WI38 (cell line): ENCODE data around the gene NXPE2.

ENCODE experiments used
- H3K4me3 ChIP-seq: 2 replicates; pipeline ENCODE4 v1.5.1; 2011; ENCODE audit warnings: low read depth, mild to moderate bottlenecking, control low read depth, low read length
- TF ChIP-seq, protein P1 (sequence below): IDR thresholded peaks from 2 replicates; pipeline ENCODE4 v1.5.1; 2012; ENCODE audit warnings: low read depth, mild to moderate bottlenecking, control low read depth, low read length

NXPE2 gene

DNA sequence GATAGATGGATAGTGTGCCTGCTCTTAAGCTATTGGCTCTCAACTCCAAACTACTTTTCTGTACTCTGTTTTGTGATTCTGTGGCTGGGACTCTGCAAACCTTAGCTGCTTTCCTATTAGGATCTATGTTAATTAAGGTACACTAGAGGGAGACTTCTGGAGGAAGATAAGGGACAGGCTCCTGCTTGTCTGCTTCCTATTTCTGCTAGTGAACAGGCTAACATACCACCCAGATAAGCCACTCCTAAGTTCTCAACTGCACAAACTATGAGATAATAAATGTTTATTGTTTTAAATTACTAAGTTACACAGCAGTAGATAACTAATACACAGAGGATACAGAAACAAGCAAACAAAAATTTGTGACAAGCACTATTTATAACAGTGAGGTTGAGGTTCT lies 10.2 kb upstream of the NXPE2 start:
- no peak overlapping the region for H3K4me3 ChIP-seq
- TF ChIP-seq, protein P1, sequence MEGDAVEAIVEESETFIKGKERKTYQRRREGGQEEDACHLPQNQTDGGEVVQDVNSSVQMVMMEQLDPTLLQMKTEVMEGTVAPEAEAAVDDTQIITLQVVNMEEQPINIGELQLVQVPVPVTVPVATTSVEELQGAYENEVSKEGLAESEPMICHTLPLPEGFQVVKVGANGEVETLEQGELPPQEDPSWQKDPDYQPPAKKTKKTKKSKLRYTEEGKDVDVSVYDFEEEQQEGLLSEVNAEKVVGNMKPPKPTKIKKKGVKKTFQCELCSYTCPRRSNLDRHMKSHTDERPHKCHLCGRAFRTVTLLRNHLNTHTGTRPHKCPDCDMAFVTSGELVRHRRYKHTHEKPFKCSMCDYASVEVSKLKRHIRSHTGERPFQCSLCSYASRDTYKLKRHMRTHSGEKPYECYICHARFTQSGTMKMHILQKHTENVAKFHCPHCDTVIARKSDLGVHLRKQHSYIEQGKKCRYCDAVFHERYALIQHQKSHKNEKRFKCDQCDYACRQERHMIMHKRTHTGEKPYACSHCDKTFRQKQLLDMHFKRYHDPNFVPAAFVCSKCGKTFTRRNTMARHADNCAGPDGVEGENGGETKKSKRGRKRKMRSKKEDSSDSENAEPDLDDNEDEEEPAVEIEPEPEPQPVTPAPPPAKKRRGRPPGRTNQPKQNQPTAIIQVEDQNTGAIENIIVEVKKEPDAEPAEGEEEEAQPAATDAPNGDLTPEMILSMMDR = no peak

GRCh38 chr11:114673661-114674060 lies 4.7 kb upstream of the NXPE2 start:
- H3K4me3 ChIP-seq = no peak overlapping the region
- TF ChIP-seq, protein P1 = no peak

GRCh38 chr11:114679505-114679904 lies 1.2 kb downstream of the NXPE2 start:
- H3K4me3 ChIP-seq = no peak overlapping the region
- TF ChIP-seq, protein P1 = no peak

DNA sequence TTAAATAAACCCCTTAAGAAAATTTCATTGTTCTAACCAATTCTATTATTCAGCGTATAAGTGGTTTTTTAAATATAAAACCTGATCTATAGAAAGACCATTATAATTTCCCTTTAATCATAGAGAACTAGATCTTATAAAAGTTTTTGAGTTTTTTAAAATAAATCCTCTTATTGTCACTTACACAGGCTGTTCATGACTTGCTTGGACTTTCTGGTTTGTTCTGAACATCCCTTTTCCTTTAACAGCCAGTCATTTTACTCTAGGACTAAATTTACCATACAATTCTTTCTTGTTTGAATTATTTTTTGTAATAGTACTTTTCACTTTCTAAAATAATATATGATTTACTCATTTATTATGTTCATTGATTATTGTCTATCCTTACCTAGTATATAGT lies 4.7 kb downstream of the NXPE2 start:
- TF ChIP-seq, protein P1 = no peak

DNA sequence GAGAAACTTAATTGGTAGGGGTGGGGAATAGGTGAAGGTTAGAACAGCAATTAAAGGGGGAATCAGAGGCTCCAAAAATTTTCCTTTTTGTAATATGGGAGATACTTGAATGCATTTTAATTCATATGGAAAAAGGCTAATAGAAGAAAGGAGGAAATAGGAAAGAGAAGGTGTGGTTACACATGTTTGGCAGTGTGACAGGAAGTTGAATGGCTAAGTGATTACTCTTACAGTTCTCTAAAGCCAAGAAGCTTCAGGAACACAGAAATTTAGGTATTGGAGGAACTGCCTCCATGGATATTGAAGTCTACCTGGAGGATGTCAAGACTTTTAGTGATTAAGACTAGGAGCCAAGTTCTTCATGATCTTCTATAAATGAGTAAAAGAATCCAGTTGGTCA lies 6.3 kb downstream of the NXPE2 start:
- TF ChIP-seq, protein P1 = no peak
- no peak overlapping the region for H3K4me3 ChIP-seq

More for the DNA sequence above, 4.7 kb downstream of the NXPE2 start:
- no peak overlapping the region for H3K4me3 ChIP-seq

DNA sequence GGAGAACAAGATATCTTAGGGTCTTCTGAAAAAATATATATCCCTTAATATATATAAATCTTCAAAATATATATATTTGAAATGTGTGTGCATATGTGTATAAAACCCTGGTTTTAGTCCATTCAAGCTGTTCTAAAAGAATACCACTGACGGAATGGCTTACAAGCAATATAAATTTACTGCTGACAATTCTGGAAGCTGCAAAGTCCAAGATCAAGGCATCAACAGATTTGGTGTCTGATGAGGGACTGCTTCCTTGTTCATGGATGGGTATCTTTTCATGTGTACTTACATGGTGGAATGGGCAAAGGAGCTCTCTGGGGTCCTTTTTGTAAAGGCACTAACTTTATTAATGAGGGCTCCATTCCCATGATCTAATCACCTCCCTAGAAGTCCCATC lies 6.8 kb downstream of the NXPE2 start:
- TF ChIP-seq, protein P1 = no peak
- no peak overlapping the region for H3K4me3 ChIP-seq

GRCh38 chr11:114705280-114706024 lies 27.1 kb downstream of the NXPE2 start:
- H3K4me3 ChIP-seq = no peak overlapping the region
- TF ChIP-seq, protein P1 = no peak
